BLaER1 treated with 17β-estradiol and CSF1 and Interleukin-3, amounts not matched to agents 10 nM and 100 nM (cell line): Measurements from ENCODE around the gene AK9.

Experiments
- H3K27ac ChIP-seq, 11 experiments: shearing (Covaris generic); formaldehyde crosslinking; 2 replicates each; pipeline ENCODE4 v1.8.1; 2022
- H3K27me3 ChIP-seq, 11 experiments: shearing (Covaris generic); formaldehyde crosslinking; 2 replicates each; pipeline ENCODE4 v1.8.1; 2022
- H3K36me3 ChIP-seq, 11 experiments: shearing (Covaris generic); formaldehyde crosslinking; 2 replicates each; pipeline ENCODE4 v1.8.1; 2022
- H3K4me1 ChIP-seq, 10 experiments: shearing (Covaris generic); formaldehyde crosslinking; 2 replicates each; pipeline ENCODE4 v1.8.1; 2022
- H3K4me2 ChIP-seq, 11 experiments: shearing (Covaris generic); formaldehyde crosslinking; 2 replicates each; pipeline ENCODE4 v1.8.1; 2022
- H3K4me3 ChIP-seq, 10 experiments: shearing (Covaris generic); formaldehyde crosslinking; 2 replicates each; pipeline ENCODE4 v1.8.1; 2022
- H3K9ac ChIP-seq, 11 experiments: shearing (Covaris generic); formaldehyde crosslinking; 2 replicates each; pipeline ENCODE4 v1.8.1; 2022
- H3K9me3 ChIP-seq, 11 experiments: shearing (Covaris generic); formaldehyde crosslinking; replicated peaks in 1 of 11; 2 replicates each; pipeline ENCODE4 v1.8.1; 2022
- H4K20me1 ChIP-seq, 11 experiments: shearing (Covaris generic); formaldehyde crosslinking; 2 replicates each; pipeline ENCODE4 v1.8.1; 2022
- Cebpa-rat ChIP-seq, 11 experiments: shearing (Covaris generic); IDR thresholded peaks; 2 replicates each; pipeline ENCODE4 v1.8.1; 2022

The AK9 gene

GRCh38 chr6:109480993-109481480 is 210.0 kb downstream of the AK9 start:
- Histone ChIP-seq H3K36me3 (peaks cover 38 to 59% (median 57%) of the 10 kb centered on the region in 11 experiments), H4K20me1 (peaks cover 19 to 60% (median 52%) of the 10 kb centered on the region in 11 experiments; a peak in 21 of 22 replicates), H3K4me3 (peak overlapping the region in 9 of 10 experiments; percentile 17 to 98 (median 95); a peak in 16 of 20 replicates), H3K9me3 (peaks cover 0 to 4% (median 0%) of the 10 kb centered on the region in 11 experiments; a peak in 4 of 22 replicates), H3K9ac (peak overlapping the region in 6 of 11 experiments; percentile 10 to 99 (median 98); a peak in 9 of 22 replicates), H3K4me2 (peak overlapping the region; percentile 66 to 97 (median 88)), H3K27me3 (0 out of 22 replicates have a peak, but pooled peaks cover 0 to 2% (median 0%) of the 10 kb centered on the region in 11 experiments), H3K27ac (peak overlapping the region in 6 of 11 experiments; percentile 96 to 99 (median 98); a peak in 11 of 22 replicates), H3K4me1 (peaks cover 52 to 69% (median 65%) of the 10 kb centered on the region in 10 experiments)
- TF ChIP-seq Cebpa-rat (IDR thresholded peaks at IDR 0.05) = no peak

- no peak for TF ChIP-seq Cebpa-rat (IDR thresholded peaks at IDR 0.05)
- H3K36me3 ChIP-seq = peaks cover 57 to 79% (median 77%) of the 10 kb centered on the region in 11 experiments
- H4K20me1 ChIP-seq = peaks cover 19 to 80% (median 71%) of the 10 kb centered on the region in 11 experiments; a peak in 21 of 22 replicates
- H3K4me1 ChIP-seq = peaks cover 52 to 69% (median 64%) of the 10 kb centered on the region in 10 experiments
- peaks cover 0 to 4% (median 0%) of the 10 kb centered on the region in 11 experiments; a peak in 4 of 22 replicates for H3K9me3 ChIP-seq
- H3K4me2 ChIP-seq = peak overlapping the region; percentile 66 to 97 (median 88)
- H3K4me3 ChIP-seq = peak overlapping the region in 9 of 10 experiments; percentile 22 to 98 (median 46); a peak in 15 of 20 replicates
- H3K27ac ChIP-seq = no peak overlapping the region; a peak in 1 of 22 replicates
- peak overlapping the region in 9 of 11 experiments; percentile 1 to 49 (median 30); a peak in 12 of 22 replicates for H3K9ac ChIP-seq
- 0 out of 22 replicates have a peak, but pooled peaks cover 0 to under 1% (median 0%) of the 10 kb centered on the region in 11 experiments for H3K27me3 ChIP-seq
Observed at GRCh38 chr6:109478841-109479624, 212.0 kb downstream of the AK9 start.

- Histone ChIP-seq H3K27me3 (no peaks in the 10 kb centered on the region), H3K36me3 (peaks cover 64 to 87% (median 85%) of the 10 kb centered on the region in 11 experiments), H3K9ac (peak overlapping the region in 7 of 11 experiments; percentile 1 to 49 (median 19); a peak in 8 of 22 replicates), H3K27ac (no peak overlapping the region; a peak in 2 of 22 replicates), H4K20me1 (peaks cover 19 to 88% (median 78%) of the 10 kb centered on the region in 11 experiments; a peak in 21 of 22 replicates), H3K4me1 (peaks cover 57 to 69% (median 63%) of the 10 kb centered on the region in 10 experiments), H3K4me3 (peak overlapping the region in 9 of 10 experiments; percentile 21 to 98 (median 40); a peak in 11 of 20 replicates), H3K9me3 (peaks cover 0 to 4% (median 0%) of the 10 kb centered on the region in 11 experiments; a peak in 4 of 22 replicates), H3K4me2 (peak overlapping the region; percentile 66 to 97 (median 88))
- no peak for TF ChIP-seq Cebpa-rat (IDR thresholded peaks at IDR 0.05)
Observed at GRCh38 chr6:109478222-109478805, 212.7 kb downstream of the AK9 start.

DNA sequence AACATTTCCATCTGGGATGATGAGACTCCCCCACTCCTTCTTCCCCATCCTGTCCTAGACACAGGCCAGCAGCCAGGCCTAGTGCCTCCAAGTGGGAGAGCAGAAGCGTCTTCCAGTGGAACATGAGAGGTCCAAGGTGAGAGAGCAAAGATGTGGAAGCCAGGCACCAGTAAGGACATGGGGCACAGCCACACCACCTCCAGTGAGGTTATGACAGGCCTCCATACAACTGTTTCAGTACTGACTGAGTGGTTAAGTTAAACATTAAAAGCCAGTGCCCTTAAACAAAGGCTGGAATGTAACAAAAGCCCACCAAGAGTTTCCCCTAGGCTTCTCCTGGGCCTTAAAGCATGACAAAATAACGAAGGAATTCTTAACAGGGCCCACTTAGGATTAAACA is 213.3 kb downstream of the AK9 start:
- peaks cover 62 to 75% (median 69%) of the 10 kb centered on the region in 10 experiments for H3K4me1 ChIP-seq
- H3K36me3 ChIP-seq = peaks cover 70 to 93% (median 90%) of the 10 kb centered on the region in 11 experiments
- H3K4me2 ChIP-seq = peak overlapping the region; percentile 66 to 97 (median 88)
- H3K27me3 ChIP-seq = no peaks in the 10 kb centered on the region
- H4K20me1 ChIP-seq = peaks cover 24 to 94% (median 84%) of the 10 kb centered on the region in 11 experiments; a peak in 21 of 22 replicates
- TF ChIP-seq Cebpa-rat (IDR thresholded peaks at IDR 0.05) = no peak
- H3K9me3 ChIP-seq = peaks cover 0 to 4% (median 0%) of the 10 kb centered on the region in 11 experiments; a peak in 4 of 22 replicates
- peak overlapping the region in 6 of 10 experiments; percentile 9 to 98 (median 18); a peak in 4 of 20 replicates for H3K4me3 ChIP-seq
- H3K9ac ChIP-seq = peak overlapping the region in 3 of 11 experiments; percentile 2 to 49 (median 20); a peak in 4 of 22 replicates
- H3K27ac ChIP-seq = no peak overlapping the region; a peak in 1 of 22 replicates

- Histone ChIP-seq H3K27ac (no peak overlapping the region), H3K27me3 (no peaks in the 10 kb centered on the region), H3K9me3 (peaks cover 0 to 4% (median 0%) of the 10 kb centered on the region in 11 experiments; a peak in 4 of 22 replicates), H3K9ac (peak overlapping the region in 2 of 11 experiments; percentile 20 to 49; a peak in 2 of 22 replicates), H3K4me1 (peaks cover 67 to 80% (median 73%) of the 10 kb centered on the region in 10 experiments), H3K4me2 (peak overlapping the region; percentile 66 to 97 (median 88)), H3K36me3 (peaks cover 71 to 98% (median 95%) of the 10 kb centered on the region in 11 experiments), H4K20me1 (peaks cover 27 to 99% (median 89%) of the 10 kb centered on the region in 11 experiments; a peak in 21 of 22 replicates), H3K4me3 (0 out of 20 replicates have a peak overlapping the region, but pooled peaks of 2 of the 10 experiments have one; percentile 9 to 98)
- no peak for TF ChIP-seq Cebpa-rat (IDR thresholded peaks at IDR 0.05)
Observed at GRCh38 chr6:109477184-109477583, 213.8 kb downstream of the AK9 start.

DNA sequence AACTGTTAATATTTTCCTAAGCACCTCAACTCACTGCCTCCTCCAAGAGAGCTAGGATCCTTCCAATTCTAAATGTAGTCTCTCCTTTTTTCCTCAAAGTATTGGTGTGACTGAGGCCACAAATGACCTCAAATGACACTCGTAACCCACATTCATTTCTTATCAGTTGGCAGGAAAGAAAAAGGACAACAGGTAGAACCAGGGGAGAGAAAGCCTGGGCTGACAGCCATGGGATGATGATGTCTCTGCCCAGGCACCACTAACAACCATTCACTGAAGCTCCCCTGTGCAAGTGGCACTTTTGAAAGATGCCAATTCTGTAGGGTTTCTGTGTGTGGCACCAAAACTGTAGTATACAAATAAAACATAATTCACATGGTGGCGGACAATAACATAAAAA is 215.4 kb downstream of the AK9 start:
- H3K4me3 ChIP-seq = no peak overlapping the region
- H3K27ac ChIP-seq = no peak overlapping the region
- H3K4me2 ChIP-seq = no peak overlapping the region
- no peak for TF ChIP-seq Cebpa-rat (IDR thresholded peaks at IDR 0.05)
- H4K20me1 ChIP-seq = peaks cover 37 to 100% (median 89%) of the 10 kb centered on the region in 11 experiments; a peak in 21 of 22 replicates
- peaks cover 73 to 100% (median 97%) of the 10 kb centered on the region in 11 experiments for H3K36me3 ChIP-seq
- H3K27me3 ChIP-seq = no peaks in the 10 kb centered on the region
- peaks cover 0 to 4% (median 0%) of the 10 kb centered on the region in 11 experiments; a peak in 4 of 22 replicates for H3K9me3 ChIP-seq
- peak overlapping the region in 1 of 11 experiments; percentile 14; a peak in 1 of 22 replicates for H3K9ac ChIP-seq
- peaks cover 60 to 73% (median 66%) of the 10 kb centered on the region in 10 experiments for H3K4me1 ChIP-seq

DNA sequence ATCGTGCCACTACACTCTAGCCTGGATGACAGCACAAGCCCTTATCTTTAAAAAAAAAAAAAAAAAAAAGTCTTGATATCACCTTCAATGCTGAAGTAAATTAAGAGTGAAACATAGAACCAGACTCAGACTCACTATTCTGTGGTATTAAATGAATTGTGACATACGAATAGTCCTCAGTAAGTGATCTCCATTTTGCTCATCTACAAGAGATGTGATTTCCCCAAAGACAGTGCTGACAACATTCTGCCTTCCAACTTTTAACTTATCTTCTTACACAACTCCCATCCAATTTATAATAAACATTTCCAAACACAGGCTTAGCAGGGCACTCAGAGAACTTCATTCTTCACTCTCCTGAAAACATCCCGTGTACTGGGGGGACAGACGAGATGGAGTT is 216.0 kb downstream of the AK9 start:
- no peak for TF ChIP-seq Cebpa-rat (IDR thresholded peaks at IDR 0.05)
- Histone ChIP-seq H3K36me3 (peaks cover 75 to 100% (median 97%) of the 10 kb centered on the region in 11 experiments), H3K9me3 (no peaks in the 10 kb centered on the region; a peak in 1 of 22 replicates), H3K27ac (no peak overlapping the region), H3K4me1 (peaks cover 54 to 66% (median 60%) of the 10 kb centered on the region in 10 experiments), H4K20me1 (peaks cover 31 to 100% (median 89%) of the 10 kb centered on the region in 11 experiments; a peak in 21 of 22 replicates), H3K4me2 (no peak overlapping the region), H3K27me3 (no peaks in the 10 kb centered on the region), H3K9ac (no peak overlapping the region), H3K4me3 (no peak overlapping the region)

- Histone ChIP-seq H3K27me3 (no peaks in the 10 kb centered on the region), H3K9me3 (no peaks in the 10 kb centered on the region), H3K9ac (0 out of 22 replicates have a peak overlapping the region, but pooled peaks of 2 of the 11 experiments have one; percentile 34 to 42), H4K20me1 (peaks cover 29 to 100% (median 90%) of the 10 kb centered on the region in 11 experiments; a peak in 21 of 22 replicates), H3K27ac (0 out of 22 replicates have a peak overlapping the region, but pooled peaks of 1 of the 11 experiments have one; percentile 12), H3K36me3 (peaks cover 90 to 100% (median 100%) of the 10 kb centered on the region in 11 experiments), H3K4me2 (peak overlapping the region; percentile 47 to 87 (median 64); a peak in 21 of 22 replicates), H3K4me3 (no peak overlapping the region), H3K4me1 (peaks cover 35 to 48% (median 41%) of the 10 kb centered on the region in 10 experiments)
- TF ChIP-seq Cebpa-rat (IDR thresholded peaks at IDR 0.05) = no peak
Observed at GRCh38 chr6:109473120-109473519, 217.9 kb downstream of the AK9 start.
